Measurements from ENCODE around the gene RAPH1.
"Not testable (repeated sequence)": the region's sequence is repeated elsewhere in the genome, so short reads cannot be mapped to it uniquely, and the experiment has no call there.

RAPH1 gene

GRCh38 chr2:203394519-203395227 lies 140.4 kb downstream of the RAPH1 start:
- Histone ChIP-seq H3K4me3 (ENCODE audit: low read depth, low read length) (no peak overlapping the region), H3K9me3 (ENCODE audit: control insufficient read depth, insufficient read depth, low read depth, low read length) (no peaks in the 10 kb centered on the region), H3K27ac (ENCODE audit: extremely low read depth, low read depth, low read length) (no peak overlapping the region), H3K4me1 (ENCODE audit: control insufficient read depth, insufficient read depth, low read length) (no peaks in the 10 kb centered on the region), H3K36me3 (ENCODE audit: control insufficient read depth in 2 of 2, insufficient read depth in 1 of 2, low read length in 2 of 2) (peaks cover 17 to 40% of the 10 kb centered on the region in 2 experiments)
- CTCF ChIA-PET = no interaction called here
- POLR2A ChIA-PET = no interaction called here
- TF ChIP-seq ZNF302 (tag by site-specific recombination; IDR thresholded peaks at IDR 0.05; ENCODE audit: low read depth) (no peak), KLF7 (tag by site-specific recombination; IDR thresholded peaks at IDR 0.05; ENCODE audit: borderline replicate concordance) (no peak), KLF10 (tag by site-specific recombination; IDR thresholded peaks at IDR 0.05) (no peak), ZNF155 (tag by site-specific recombination; IDR thresholded peaks at IDR 0.05) (no peak), ZNF174 (tag by site-specific recombination; IDR thresholded peaks at IDR 0.05) (no peak), ZNF140 (tag by site-specific recombination; IDR thresholded peaks at IDR 0.05) (no peak), ZEB2 (tag by site-specific recombination; IDR thresholded peaks at IDR 0.05) (no peak), ZNF138 (tag by site-specific recombination; IDR thresholded peaks at IDR 0.05; ENCODE audit: borderline replicate concordance) (no peak), ZNF660 (tag by site-specific recombination; IDR thresholded peaks at IDR 0.05) (no peak), ZNF121 (tag by site-specific recombination; IDR thresholded peaks at IDR 0.05) (no peak), ZNF571 (tag by site-specific recombination; IDR thresholded peaks at IDR 0.05) (no peak), ZNF580 (tag by site-specific recombination; IDR thresholded peaks at IDR 0.05) (no peak), ZNF202 (tag by site-specific recombination; IDR thresholded peaks at IDR 0.05; ENCODE audit: borderline replicate concordance) (no peak), ZNF792 (tag by site-specific recombination; IDR thresholded peaks at IDR 0.05) (no peak), ZSCAN4 (tag by site-specific recombination; IDR thresholded peaks at IDR 0.05) (no peak), TSHZ1 (tag by site-specific recombination; IDR thresholded peaks at IDR 0.05; ENCODE audit: borderline replicate concordance) (no peak), ZFHX2 (tag by site-specific recombination; conservative IDR thresholded peaks at IDR 0.05) (no peak)

- H3K27ac ChIP-seq (ENCODE audit: extremely low read depth, low read depth, low read length); H3K36me3 ChIP-seq (ENCODE audit: control insufficient read depth in 2 of 2, insufficient read depth in 1 of 2, low read length in 2 of 2); CTCF ChIA-PET; POLR2A ChIA-PET; H3K9me3 ChIP-seq (ENCODE audit: control insufficient read depth, insufficient read depth, low read depth, low read length); H3K4me3 ChIP-seq (ENCODE audit: low read depth, low read length); H3K4me1 ChIP-seq (ENCODE audit: control insufficient read depth, insufficient read depth, low read length): not testable (repeated sequence)
Measured at GRCh38 chr2:203388153-203388552, 146.9 kb downstream of the RAPH1 start.

GRCh38 chr2:203383038-203383437 lies 152.1 kb downstream of the RAPH1 start:
- Histone ChIP-seq H3K4me1 (ENCODE audit: control insufficient read depth, insufficient read depth, low read length) (no peaks in the 10 kb centered on the region), H3K36me3 (ENCODE audit: control insufficient read depth in 2 of 2, insufficient read depth in 1 of 2, low read length in 2 of 2) (peaks cover 3 to 7% of the 10 kb centered on the region in 2 experiments), H3K27ac (ENCODE audit: extremely low read depth, low read depth, low read length) (no peak overlapping the region), H3K4me3 (ENCODE audit: low read depth, low read length) (no peak overlapping the region), H3K9me3 (ENCODE audit: control insufficient read depth, insufficient read depth, low read depth, low read length) (no peaks in the 10 kb centered on the region)
- CTCF ChIA-PET = interaction anchor here (0.6 to 0.7 kb wide), 2 partner anchors 33 to 527 kb away, joined by 3 read pairs; no protein-coding TSS in a partner anchor
- POLR2A ChIA-PET = interaction anchor here (0.6 to 0.7 kb wide), 2 partner anchors 18 to 85 kb away, joined by 3 to 4 read pairs; no protein-coding TSS in a partner anchor
- TF ChIP-seq ZNF639 (tag by site-specific recombination; IDR thresholded peaks at IDR 0.05) (no peak), SP7 (tag by site-specific recombination; IDR thresholded peaks at IDR 0.05) (no peak), ZNF211 (tag by site-specific recombination; IDR thresholded peaks at IDR 0.05; ENCODE audit: low read depth) (no peak), ZNF510 (tag by site-specific recombination; IDR thresholded peaks at IDR 0.05; ENCODE audit: insufficient replicate concordance) (no peak), ZNF423 (tag by site-specific recombination; IDR thresholded peaks at IDR 0.05) (no peak), ZNF221 (tag by site-specific recombination; IDR thresholded peaks at IDR 0.05; ENCODE audit: borderline replicate concordance) (no peak), ZNF544 (tag by site-specific recombination; IDR thresholded peaks at IDR 0.05) (no peak), ZNF660 (tag by site-specific recombination; IDR thresholded peaks at IDR 0.05) (no peak), ZBTB48 (tag by site-specific recombination; IDR thresholded peaks at IDR 0.05) (no peak), SALL2 (tag by site-specific recombination; IDR thresholded peaks at IDR 0.05; ENCODE audit: borderline replicate concordance) (no peak), ZNF843 (tag by site-specific recombination; IDR thresholded peaks at IDR 0.05) (no peak)

Data from HEK293 (cell line).